ENCODE data around the gene ANKLE2. TPM values are rescaled to one million over a fixed set of nuclear protein-coding genes. Genes with fewer than 3 reads are reported as not detected.

Gene ANKLE2
- total RNA-seq, 1 experiment from 2014 or later, result 80.3 TPM

- Histone ChIP-seq H2AFZ (ENCODE audit: low read length) (no peak overlapping the region), H2BK5ac (ENCODE audit: insufficient read length, low read length) (no peak overlapping the region), H3K18ac (ENCODE audit: insufficient read length, low read depth, low read length) (no peak overlapping the region), H4K8ac (replicated peaks; ENCODE audit: insufficient read length, low read depth, low read length) (no peak overlapping the region), H4K20me1 (ENCODE audit: control insufficient read depth, insufficient read depth, insufficient read length) (no peaks in the 10 kb centered on the region), H3K79me2 (ENCODE audit: insufficient read depth, low read length) (no peaks in the 10 kb centered on the region; the same call in 1 of the 2 replicates), H4K91ac (ENCODE audit: insufficient read length, low read depth, low read length) (no peak overlapping the region), H3K14ac (ENCODE audit: insufficient read depth, low read length) (no peak overlapping the region), H3K27ac (ENCODE audit: insufficient read length, low read depth, low read length) (no peak overlapping the region), H3K4me1 (ENCODE audit: insufficient read depth, low read length) (no peaks in the 10 kb centered on the region), H3K79me1 (ENCODE audit: insufficient read depth, low read depth, low read length, poor library complexity, severe bottlenecking) (no peaks in the 10 kb centered on the region), H4K5ac (ENCODE audit: insufficient read length, low read depth, low read length) (no peak overlapping the region), H3T11ph (ENCODE audit: low read length) (no peak overlapping the region), H3K23me2 (ENCODE audit: insufficient read length, low read depth, low read length, poor library complexity, severe bottlenecking) (no peaks in the 10 kb centered on the region), H3K23ac (ENCODE audit: insufficient read length, low read depth, low read length) (no peak overlapping the region), H3K56ac (ENCODE audit: insufficient read length, low read depth, low read length) (no peak overlapping the region), H3K9me3 (ENCODE audit: control insufficient read depth, low read depth, low read length) (no peaks in the 10 kb centered on the region), H3K4ac (ENCODE audit: low read depth, low read length) (no peak overlapping the region), H2BK20ac (ENCODE audit: low read depth, low read length, poor library complexity, severe bottlenecking) (no peak overlapping the region), H3K4me2 (ENCODE audit: insufficient read depth, insufficient read length, low read length) (no peak overlapping the region), H3K9ac (ENCODE audit: extremely low read depth, insufficient read length, low read length) (no peak overlapping the region), H3K27me3 (ENCODE audit: insufficient read depth, low read length) (no peaks in the 10 kb centered on the region), H2BK15ac (ENCODE audit: low read depth, low read length) (no peak overlapping the region), H2BK120ac (ENCODE audit: low read depth, low read length, poor library complexity, severe bottlenecking) (no peak overlapping the region), H2AK5ac (ENCODE audit: insufficient read length, low read length) (no peak overlapping the region), H2BK12ac (ENCODE audit: insufficient read length, low read depth, low read length) (no peak overlapping the region)
- Mint-ChIP-seq H3K4me3 (no peak overlapping the region), H3K4me1 (no peaks in the 10 kb centered on the region), H3K27me3 (ENCODE audit: low read depth) (no peaks in the 10 kb centered on the region), H3K27ac (no peak overlapping the region), H3K9me3 (no peaks in the 10 kb centered on the region), H3K36me3 (ENCODE audit: insufficient read depth in 1 of 3, low read depth in 3 of 3) (peaks cover 69 to 96% (median 91%) of the 10 kb centered on the region in 3 experiments)
- no peak for TF ChIP-seq CTCF (conservative IDR thresholded peaks at IDR 0.05)
- WGBS (ENCODE audit: extremely low coverage, insufficient read length, low lambda C conversion rate), result no CpG with 5 or more reads among the region's 11 CpGs
- DNase-seq, result no peak
These were observed 21.0 kb downstream of the ANKLE2 start for GRCh38 chr12:132740652-132741051.
